HepG2 (cell line): Measurements from ENCODE around the gene RBBP9. TPM values are rescaled to one million over a fixed set of nuclear protein-coding genes. Genes with fewer than 3 reads are reported as not detected.

Experiments used
- AKNA ChIP-seq: sonication (generic); formaldehyde crosslinking; IDR thresholded peaks from 2 replicates; pipeline ENCODE4 v1.4.0; 2020; ENCODE audit warnings: missing genetic modification reagents, borderline replicate concordance
- ATRX ChIP-seq: sonication (generic); formaldehyde crosslinking; IDR thresholded peaks from 2 replicates; pipeline ENCODE4 v1.4.0; 2020; ENCODE audit warnings: missing genetic modification reagents, borderline replicate concordance
- DPF2 ChIP-seq: sonication (generic); formaldehyde crosslinking; IDR thresholded peaks from 2 replicates; pipeline ENCODE4 v1.4.0; 2020; ENCODE audit warnings: mild to moderate bottlenecking, low read depth, missing genetic modification reagents, borderline replicate concordance
- FOXA1 ChIP-seq, 2 experiments: fragments of 450-650 bp in 1 of 2; sonication (generic) in 1 of 2; formaldehyde crosslinking in 1 of 2; IDR thresholded peaks; 2 replicates each; pipeline versions ENCODE4 v1.4.0 to v1.6.1; 2016 to 2020; ENCODE audit warnings: missing genetic modification reagents in 1 of 2
- HNF4A ChIP-seq: sonication (generic); formaldehyde crosslinking; IDR thresholded peaks from 2 replicates; pipeline ENCODE4 v1.4.0; 2020; ENCODE audit warnings: missing genetic modification reagents
- PHB2 ChIP-seq: fragments of 450-650 bp; IDR thresholded peaks from 2 replicates; pipeline ENCODE4 v1.6.1; 2018; ENCODE audit not compliant: partially characterized antibody
- PPARG ChIP-seq: conservative IDR thresholded peaks from 2 replicates; pipeline ENCODE4 v1.6.1; 2016; ENCODE audit warnings: missing biosample characterization, missing genetic modification reagents
- SNAPC2 ChIP-seq: sonication (generic); formaldehyde crosslinking; IDR thresholded peaks from 2 replicates; pipeline ENCODE4 v1.8.1; 2022; ENCODE audit warnings: mild to moderate bottlenecking, missing genetic modification reagents
- SSRP1 ChIP-seq: IDR thresholded peaks from 2 replicates; pipeline ENCODE4 v1.6.1; 2016; ENCODE audit warnings: control low read depth
- ZBTB25 ChIP-seq: IDR thresholded peaks from 2 replicates; pipeline ENCODE4 v1.6.1; 2018; ENCODE audit warnings: missing genetic modification reagents
- ZNF543 ChIP-seq: sonication (generic); formaldehyde crosslinking; IDR thresholded peaks from 2 replicates; pipeline ENCODE4 v1.4.0; 2020; ENCODE audit warnings: mild to moderate bottlenecking, missing genetic modification reagents
- ZNF569 ChIP-seq: sonication (generic); formaldehyde crosslinking; IDR thresholded peaks from 2 replicates; pipeline ENCODE4 v1.5.0; 2020; ENCODE audit warnings: mild to moderate bottlenecking, missing genetic modification reagents, moderate library complexity, borderline replicate concordance
- ZNF746 ChIP-seq: sonication (generic); formaldehyde crosslinking; IDR thresholded peaks from 2 replicates; pipeline ENCODE4 v1.8.0; 2022; ENCODE audit warnings: mild to moderate bottlenecking, missing genetic modification reagents
- ZNF777 ChIP-seq: sonication (generic); formaldehyde crosslinking; IDR thresholded peaks from 2 replicates; pipeline ENCODE4 v1.4.0; 2020; ENCODE audit warnings: missing genetic modification reagents
- ZNF841 ChIP-seq: sonication (generic); formaldehyde crosslinking; IDR thresholded peaks from 2 replicates; pipeline ENCODE4 v1.8.1; 2023; ENCODE audit warnings: missing genetic modification reagents, borderline replicate concordance
- polyA plus RNA-seq, 8 experiments: library from polyadenylated mRNA; depleted of rRNA in 3 of 8; stranded (reverse) in 7 of 8; unstranded in 1 of 8; fragments of >200 nt; fragmentation: Illumina TruSeq in 4 of 8; extraction: Trizol in 4 of 8; gene quantifications; 2 replicates each; pipeline versions ENCODE4 v1.2.1 to v1.2.3, GENCODE V29; 2011 to 2016; ENCODE audit warnings: low read depth in 4 of 8, missing spikeins in 1 of 8, mixed read lengths in 1 of 8; ENCODE audit not compliant: insufficient read depth in 1 of 8
- total RNA-seq, 5 experiments: library from RNA; depleted of rRNA; stranded (reverse); fragments of >200 nt; fragmentation: Illumina TruSeq; extraction: Trizol; gene quantifications; 2 replicates each; pipeline ENCODE4 v1.2.3, GENCODE V29; 2016; ENCODE audit warnings: low read depth in 1 of 5
- TF ChIP-seq, protein P1 (sequence below), 2 experiments: sonication (generic) in 1 of 2; formaldehyde crosslinking in 1 of 2; IDR thresholded peaks; 2 replicates each; pipeline versions ENCODE4 v1.6.1 to v1.9.0; 2014 to 2022; ENCODE audit warnings: antibody characterized with exemption in 1 of 2, borderline replicate concordance in 1 of 2, inconsistent platforms in 1 of 2, low read depth in 1 of 2, missing genetic modification reagents in 1 of 2

Gene RBBP9
- total and polyA plus RNA-seq, 2 of the 13 experiments (the other 11 are each of a cell fraction or from before 2014, with no cell fraction given): 28.0 to 56.3 TPM

GRCh38 chr20:18466894-18467730, 29.9 kb downstream of the RBBP9 start, which contains the start of the genes DZANK1 and POLR3F (continued):
- peak; percentile 64; the same call in 1 of the 2 replicates for TF ChIP-seq AKNA
- no peak; the same call in 1 of the 2 replicates for TF ChIP-seq ZNF746
- no peak for TF ChIP-seq PHB2
- TF ChIP-seq DPF2 (CRISPR knock-in tag): no peak
- TF ChIP-seq HNF4A (CRISPR knock-in tag): peak; percentile 27
- no peak for TF ChIP-seq FOXA1 (IDR thresholded peaks at IDR 0.05)
- TF ChIP-seq FOXA1 (CRISPR knock-in tag; IDR thresholded peaks at IDR 0.05): 0 out of 2 replicates have a peak, but pooled peaks have one; percentile 18
- TF ChIP-seq SSRP1 (CRISPR knock-in tag): peak; percentile 75; the same call in 1 of the 2 replicates
- TF ChIP-seq ATRX (CRISPR knock-in tag): no peak
- TF ChIP-seq ZNF569 (CRISPR knock-in tag): peak; percentile 91
- TF ChIP-seq, protein P1, sequence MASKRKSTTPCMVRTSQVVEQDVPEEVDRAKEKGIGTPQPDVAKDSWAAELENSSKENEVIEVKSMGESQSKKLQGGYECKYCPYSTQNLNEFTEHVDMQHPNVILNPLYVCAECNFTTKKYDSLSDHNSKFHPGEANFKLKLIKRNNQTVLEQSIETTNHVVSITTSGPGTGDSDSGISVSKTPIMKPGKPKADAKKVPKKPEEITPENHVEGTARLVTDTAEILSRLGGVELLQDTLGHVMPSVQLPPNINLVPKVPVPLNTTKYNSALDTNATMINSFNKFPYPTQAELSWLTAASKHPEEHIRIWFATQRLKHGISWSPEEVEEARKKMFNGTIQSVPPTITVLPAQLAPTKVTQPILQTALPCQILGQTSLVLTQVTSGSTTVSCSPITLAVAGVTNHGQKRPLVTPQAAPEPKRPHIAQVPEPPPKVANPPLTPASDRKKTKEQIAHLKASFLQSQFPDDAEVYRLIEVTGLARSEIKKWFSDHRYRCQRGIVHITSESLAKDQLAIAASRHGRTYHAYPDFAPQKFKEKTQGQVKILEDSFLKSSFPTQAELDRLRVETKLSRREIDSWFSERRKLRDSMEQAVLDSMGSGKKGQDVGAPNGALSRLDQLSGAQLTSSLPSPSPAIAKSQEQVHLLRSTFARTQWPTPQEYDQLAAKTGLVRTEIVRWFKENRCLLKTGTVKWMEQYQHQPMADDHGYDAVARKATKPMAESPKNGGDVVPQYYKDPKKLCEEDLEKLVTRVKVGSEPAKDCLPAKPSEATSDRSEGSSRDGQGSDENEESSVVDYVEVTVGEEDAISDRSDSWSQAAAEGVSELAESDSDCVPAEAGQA (IDR thresholded peaks at IDR 0.05; ENCODE audit: low read depth): peak; percentile 75; the same call in 1 of the 2 replicates
- TF ChIP-seq, protein P1 (CRISPR knock-in tag; IDR thresholded peaks at IDR 0.05; ENCODE audit: borderline replicate concordance): no peak; the same call in 1 of the 2 replicates
- no peak for TF ChIP-seq ZNF841 (CRISPR knock-in tag)
- peak; percentile 70 for TF ChIP-seq PPARG (CRISPR knock-in tag)
- TF ChIP-seq SNAPC2: 0 out of 2 replicates have a peak, but pooled peaks have one; percentile 42
- peak; percentile 79; the same call in 1 of the 2 replicates for TF ChIP-seq ZNF543 (CRISPR knock-in tag)
- peak; percentile 57; the same call in 1 of the 2 replicates for TF ChIP-seq ZBTB25 (CRISPR knock-in tag)
- TF ChIP-seq ZNF777 (CRISPR knock-in tag): no peak; the same call in 1 of the 2 replicates
